Activated CD4-positive, alpha-beta T cell treated with anti-CD3 and anti-CD28 coated beads for 36 hours (primary cell): ENCODE data around the gene LCOR. TPM values are rescaled to one million over a fixed set of nuclear protein-coding genes. Genes with fewer than 3 reads are reported as not detected.

Source experiments
- ATAC-seq: fragments of 200-7000 bp; cut with Tn5 transposase; one replicate; pipeline ENCODE4 v1.10.0; 2021; ENCODE audit warnings: mild to moderate bottlenecking, moderate library complexity
- CTCF ChIA-PET: fragments of 350-600 bp; sonication (Branson Sonifier 250); formaldehyde crosslinking; loops from one replicate; lab custom pipeline; 2021; ENCODE audit warnings: antibody characterized with exemption; lab: Charles Lee
- POLR2A ChIA-PET: fragments of 350-600 bp; sonication (Branson Sonifier 250); formaldehyde crosslinking; loops from one replicate; lab custom pipeline; 2021; ENCODE audit warnings: antibody characterized with exemption, inconsistent platforms; lab: Charles Lee
- DNase-seq: peaks from one replicate; pipeline ENCODE4 v3.0.0-alpha.2; 2020
- H3K27ac Mint-ChIP-seq: one replicate; pipeline ENCODE4 v1.8.0; 2021; ENCODE audit warnings: mixed read lengths
- H3K27me3 Mint-ChIP-seq: one replicate; pipeline ENCODE4 v1.8.0; 2021; ENCODE audit warnings: mixed read lengths
- H3K36me3 Mint-ChIP-seq: one replicate; pipeline ENCODE4 v1.8.0; 2021; ENCODE audit warnings: low read depth, mixed read lengths
- H3K4me1 Mint-ChIP-seq: one replicate; pipeline ENCODE4 v1.8.0; 2021; ENCODE audit warnings: mixed read lengths
- H3K4me3 Mint-ChIP-seq: one replicate; pipeline ENCODE4 v1.8.0; 2021; ENCODE audit warnings: mild to moderate bottlenecking, moderate library complexity, mixed read lengths
- H3K9me3 Mint-ChIP-seq: one replicate; pipeline ENCODE4 v1.8.0; 2021; ENCODE audit warnings: low read depth, mixed read lengths
- intact Hi-C, 2 experiments: fragments of 100-400 bp; cut with DNase I in 1 of 2; cut with micrococcal nuclease in 1 of 2; formaldehyde crosslinking; loops; one replicate each; pipeline versions ENCODE4 v1.14.2 to v1.15.1; 2022 to 2024; cut with DNase I, micrococcal nuclease
- total RNA-seq, 2 experiments: library from RNA; stranded (reverse); gene quantifications; one replicate each; pipeline ENCODE4 v1.2.3, GENCODE V29; 2021

The LCOR gene
- total RNA-seq, 2 experiments from 2014 or later = 22.0 to 23.4 TPM

GRCh38 chr10:96828609-96829008 lies 3.5 kb upstream of the LCOR start:
- H3K36me3 Mint-ChIP-seq = no peaks in the 10 kb centered on the region
- H3K27me3 Mint-ChIP-seq = no peaks in the 10 kb centered on the region
- ChIA-PET CTCF (interaction anchor here (1.0 to 1.1 kb wide), 2 partner anchors 188 to 209 kb away, joined by 3 to 5 read pairs; no protein-coding TSS in a partner anchor), POLR2A (no interaction called here)
- intact Hi-C loops = no loop called here
- H3K9me3 Mint-ChIP-seq = no peaks in the 10 kb centered on the region
- peaks cover 20% of the 10 kb centered on the region for H3K4me1 Mint-ChIP-seq
- ATAC-seq (no peak), DNase-seq (no peak)
- no peak overlapping the region for H3K27ac Mint-ChIP-seq
- no peak overlapping the region for H3K4me3 Mint-ChIP-seq

GRCh38 chr10:96829029-96829773 lies 2.9 kb upstream of the LCOR start:
- Mint-ChIP-seq H3K36me3 (no peaks in the 10 kb centered on the region), H3K9me3 (no peaks in the 10 kb centered on the region), H3K27ac (no peak overlapping the region), H3K4me3 (no peak overlapping the region), H3K27me3 (no peaks in the 10 kb centered on the region), H3K4me1 (peaks cover 25% of the 10 kb centered on the region)
- intact Hi-C loops = no loop called here
- ChIA-PET POLR2A (no interaction called here), CTCF (interaction anchor here (0.9 to 1.1 kb wide), 6 partner anchors 8 to 458 kb away, joined by 3 to 6 read pairs (median 4); no protein-coding TSS in a partner anchor)
- no peak for ATAC-seq
- no peak for DNase-seq

- ATAC-seq = peak; percentile 17
- intact Hi-C loops = loop anchor here (1.0 to 10.0 kb wide), 12 partner anchors 65 to 1302 kb away; partner anchors contain the start of genes CCNJ (in 1 of the 2), FRAT1 (in 1 of the 2), PGAM1 (in 1 of the 2) and R3HCC1L (in 1 of the 2)
- peaks cover 38% of the 10 kb centered on the region for H3K4me1 Mint-ChIP-seq
- peak overlapping the region; percentile 86 for H3K4me3 Mint-ChIP-seq
- no peaks in the 10 kb centered on the region for H3K27me3 Mint-ChIP-seq
- peak; percentile 88 for DNase-seq
- no peaks in the 10 kb centered on the region for H3K9me3 Mint-ChIP-seq
- POLR2A ChIA-PET = no interaction called here
- CTCF ChIA-PET = interaction anchor here (0.6 to 0.9 kb wide), 4 partner anchors 10 to 349 kb away, joined by 3 to 6 read pairs (median 3); no protein-coding TSS in a partner anchor
- H3K27ac Mint-ChIP-seq = peak overlapping the region; percentile 83
- peaks cover under 1% of the 10 kb centered on the region for H3K36me3 Mint-ChIP-seq
These were observed 1.4 kb upstream of the LCOR start for GRCh38 chr10:96830511-96831199.

GRCh38 chr10:96831200-96831866 lies 765 bp upstream of the LCOR start:
- H3K9me3 Mint-ChIP-seq = no peaks in the 10 kb centered on the region
- DNase-seq (no peak), ATAC-seq (no peak)
- no peaks in the 10 kb centered on the region for H3K27me3 Mint-ChIP-seq
- H3K4me3 Mint-ChIP-seq = peak overlapping the region; percentile 86
- H3K4me1 Mint-ChIP-seq = peaks cover 44% of the 10 kb centered on the region
- peaks cover 4% of the 10 kb centered on the region for H3K36me3 Mint-ChIP-seq
- H3K27ac Mint-ChIP-seq = peak overlapping the region; percentile 96
- CTCF ChIA-PET = no interaction called here
- POLR2A ChIA-PET = no interaction called here
- intact Hi-C loops = loop anchor here (5.0 to 10.0 kb wide), 7 partner anchors 437 to 1301 kb away; partner anchors contain the start of genes CCNJ (in 1 of the 2), FRAT1 (in 1 of the 2), PGAM1 (in 1 of the 2) and R3HCC1L (in 1 of the 2)

GRCh38 chr10:96832721-96833219 lies 672 bp downstream of the LCOR start:
- DNase-seq = peak; percentile 93
- ATAC-seq = peak; percentile 71
- ChIA-PET POLR2A (interaction anchor here (0.5 to 0.9 kb wide), 3 partner anchors 38 to 55 kb away, joined by 3 to 5 read pairs (median 5); no protein-coding TSS in a partner anchor), CTCF (interaction anchor here (0.6 to 2.1 kb wide), 3 partner anchors 10 to 249 kb away, joined by 3 to 7 read pairs (median 5); no protein-coding TSS in a partner anchor)
- peak overlapping the region; percentile 96 for H3K4me3 Mint-ChIP-seq
- peak overlapping the region; percentile 63 for H3K27ac Mint-ChIP-seq
- peaks cover 10% of the 10 kb centered on the region for H3K36me3 Mint-ChIP-seq
- H3K4me1 Mint-ChIP-seq = peaks cover 53% of the 10 kb centered on the region
- H3K27me3 Mint-ChIP-seq = no peaks in the 10 kb centered on the region
- H3K9me3 Mint-ChIP-seq = no peaks in the 10 kb centered on the region
- intact Hi-C loops = loop anchor here (1.0 to 10.0 kb wide), 15 partner anchors 146 to 1300 kb away; partner anchors contain the start of genes ARHGAP19 (in 1 of the 2), CCNJ (in 1 of the 2), EXOSC1 (in 1 of the 2) and FRAT1 (in 1 of the 2)

- DNase-seq (peak; percentile 38), ATAC-seq (no peak)
- Mint-ChIP-seq H3K27me3 (no peaks in the 10 kb centered on the region), H3K27ac (peak overlapping the region; percentile 88), H3K36me3 (peaks cover 13% of the 10 kb centered on the region), H3K4me3 (peak overlapping the region; percentile 96), H3K9me3 (no peaks in the 10 kb centered on the region), H3K4me1 (peaks cover 58% of the 10 kb centered on the region)
- ChIA-PET POLR2A (interaction anchor here (0.5 to 0.9 kb wide), 2 partner anchors 40 to 55 kb away, joined by 3 to 5 read pairs; no protein-coding TSS in a partner anchor), CTCF (interaction anchor here (0.6 to 2.1 kb wide), 4 partner anchors 10 to 260 kb away, joined by 3 to 7 read pairs (median 4); no protein-coding TSS in a partner anchor)
- intact Hi-C loops = loop anchor here (1.0 to 10.0 kb wide), 10 partner anchors 10 to 1299 kb away; partner anchors contain the start of genes CCNJ (in 1 of the 2), FRAT1 (in 1 of the 2), FRAT2 (in 1 of the 2) and PGAM1 (in 1 of the 2)
These were observed 1.3 kb downstream of the LCOR start for GRCh38 chr10:96833220-96834001.

- Mint-ChIP-seq H3K4me3 (peak overlapping the region; percentile 96), H3K36me3 (peaks cover 16% of the 10 kb centered on the region), H3K4me1 (peaks cover 63% of the 10 kb centered on the region), H3K27me3 (no peaks in the 10 kb centered on the region), H3K9me3 (no peaks in the 10 kb centered on the region), H3K27ac (peak overlapping the region; percentile 88)
- intact Hi-C loops = loop anchor here (1.0 to 10.0 kb wide), 8 partner anchors 9 to 1298 kb away; partner anchors contain the start of genes CCNJ (in 1 of the 2), FRAT1 (in 1 of the 2), PGAM1 (in 1 of the 2) and R3HCC1L (in 1 of the 2)
- CTCF ChIA-PET = interaction anchor here (0.8 kb wide), 1 partner anchor 259 kb away, joined by 3 read pairs; no protein-coding TSS in a partner anchor
- DNase-seq (no peak), ATAC-seq (no peak)
- POLR2A ChIA-PET = no interaction called here
These were observed 2.0 kb downstream of the LCOR start for GRCh38 chr10:96834120-96834519.

GRCh38 chr10:96835899-96836298 lies 3.8 kb downstream of the LCOR start:
- no peaks in the 10 kb centered on the region for H3K27me3 Mint-ChIP-seq
- H3K9me3 Mint-ChIP-seq = no peaks in the 10 kb centered on the region
- no peak for ATAC-seq
- intact Hi-C loops = loop anchor here in 1 of 2 experiments (10.0 kb wide), 1 partner anchor 441 kb away; no protein-coding TSS in a partner anchor
- H3K4me3 Mint-ChIP-seq = no peak overlapping the region
- DNase-seq = no peak
- CTCF ChIA-PET = interaction anchor here (0.9 kb wide), 1 partner anchor 46 kb away, joined by 3 read pairs; no protein-coding TSS in a partner anchor
- H3K27ac Mint-ChIP-seq = peak overlapping the region; percentile 45
- POLR2A ChIA-PET = no interaction called here
- peaks cover 19% of the 10 kb centered on the region for H3K36me3 Mint-ChIP-seq
- H3K4me1 Mint-ChIP-seq = peaks cover 68% of the 10 kb centered on the region

- Mint-ChIP-seq H3K36me3 (peaks cover 19% of the 10 kb centered on the region), H3K27ac (no peak overlapping the region), H3K4me3 (no peak overlapping the region), H3K4me1 (peaks cover 68% of the 10 kb centered on the region), H3K27me3 (no peaks in the 10 kb centered on the region), H3K9me3 (no peaks in the 10 kb centered on the region)
- intact Hi-C loops = loop anchor here in 1 of 2 experiments (10.0 kb wide), 1 partner anchor 444 kb away; no protein-coding TSS in a partner anchor
- ChIA-PET POLR2A (no interaction called here), CTCF (interaction anchor here (0.9 to 1.2 kb wide), 2 partner anchors 8 to 33 kb away, joined by 4 read pairs; no protein-coding TSS in a partner anchor)
- DNase-seq = no peak
- no peak for ATAC-seq
These were observed 6.4 kb downstream of the LCOR start for GRCh38 chr10:96838529-96838928.
